Jurkat, Clone E6-1 (cell line): Measurements from ENCODE around the gene C12orf54. TPM values are rescaled to one million over a fixed set of nuclear protein-coding genes. Genes with fewer than 3 reads are reported as not detected.
A peak's percentile ranks its signal among the peaks of the same experiment; 100 is the strongest.
"Not testable (repeated sequence)": the region's sequence is repeated elsewhere in the genome, so short reads cannot be mapped to it uniquely, and the experiment has no call there.

Experiments used
- DNase-seq: peaks from one replicate; pipeline ENCODE4 v3.0.0-alpha.2; 2011; ENCODE audit warnings: low read depth, low spot score
- H3K4me3 ChIP-seq: 2 replicates; pipeline ENCODE4 v1.5.1; 2011; ENCODE audit warnings: mild to moderate bottlenecking, low read length, control low read depth, moderate library complexity
- polyA plus RNA-seq: library from polyadenylated mRNA; unstranded; fragments of >200 nt; gene quantifications from one replicate; pipeline ENCODE4 v1.2.1, GENCODE V29; 2012; ENCODE audit warnings: missing spikeins; ENCODE audit not compliant: insufficient read length, insufficient read depth

C12orf54 gene
- 1.3 TPM for polyA plus RNA-seq

- DNase-seq = no peak
- no peak within 1 kb of the TSS for H3K4me3 ChIP-seq
Measured at GRCh38 chr12:48482198-48482597, at the start of gene C12orf54. TSS of gene C12orf54 (plus strand) at chr12:48482498. CDS start at chr12:48483297, 799 bp downstream.

GRCh38 chr12:48434016-48434415, 48.3 kb upstream of the C12orf54 start:
- DNase-seq, H3K4me3 ChIP-seq: not testable (repeated sequence)

GRCh38 chr12:48441069-48441468, 41.2 kb upstream of the C12orf54 start:
- H3K4me3 ChIP-seq = no peak overlapping the region
- DNase-seq = no peak

GRCh38 chr12:48442179-48442847, 40.0 kb upstream of the C12orf54 start:
- DNase-seq = no peak
- H3K4me3 ChIP-seq = no peak overlapping the region

- DNase-seq = no peak
- H3K4me3 ChIP-seq = no peak overlapping the region
Measured at GRCh38 chr12:48445538-48445937, 36.8 kb upstream of the C12orf54 start.

GRCh38 chr12:48446161-48446776, 36.0 kb upstream of the C12orf54 start:
- DNase-seq = no peak
- no peak overlapping the region for H3K4me3 ChIP-seq

- no peak overlapping the region for H3K4me3 ChIP-seq
- no peak for DNase-seq
Measured at GRCh38 chr12:48447755-48448154, 34.5 kb upstream of the C12orf54 start.

- no peak overlapping the region for H3K4me3 ChIP-seq
- DNase-seq = no peak
Measured at GRCh38 chr12:48451372-48451771, 30.9 kb upstream of the C12orf54 start.

GRCh38 chr12:48452961-48453360, 29.3 kb upstream of the C12orf54 start:
- not testable (repeated sequence) for H3K4me3 ChIP-seq, DNase-seq

GRCh38 chr12:48454667-48455066, 27.6 kb upstream of the C12orf54 start:
- DNase-seq = peak; percentile 31
- no peak overlapping the region for H3K4me3 ChIP-seq

- no peak overlapping the region for H3K4me3 ChIP-seq
- no peak for DNase-seq
Measured at GRCh38 chr12:48455116-48455515, 27.2 kb upstream of the C12orf54 start.

GRCh38 chr12:48459259-48459658, 23.0 kb upstream of the C12orf54 start:
- H3K4me3 ChIP-seq = no peak overlapping the region
- no peak for DNase-seq

GRCh38 chr12:48469027-48469426, 13.3 kb upstream of the C12orf54 start:
- not testable (repeated sequence) for DNase-seq, H3K4me3 ChIP-seq

- no peak within 1 kb of the TSS for H3K4me3 ChIP-seq
- no peak for DNase-seq
Measured at GRCh38 chr12:48472259-48472658, 10.0 kb upstream of the C12orf54 start, which contains the start of gene ANP32D. TSS of gene ANP32D (plus strand) at chr12:48472559. CDS start at chr12:48472665, 106 bp downstream.

GRCh38 chr12:48473061-48473460, 9.2 kb upstream of the C12orf54 start:
- DNase-seq = no peak
- H3K4me3 ChIP-seq = no peak overlapping the region

- H3K4me3 ChIP-seq, DNase-seq: not testable (repeated sequence)
Measured at GRCh38 chr12:48474497-48474896, 7.8 kb upstream of the C12orf54 start.

- DNase-seq = no peak
- no peak overlapping the region for H3K4me3 ChIP-seq
Measured at GRCh38 chr12:48482930-48483329, 632 bp downstream of the C12orf54 start.

GRCh38 chr12:48486261-48486660, 4.0 kb downstream of the C12orf54 start:
- no peak for DNase-seq

GRCh38 chr12:48486679-48487078, 4.4 kb downstream of the C12orf54 start:
- no peak for DNase-seq
- no peak overlapping the region for H3K4me3 ChIP-seq

More at GRCh38 chr12:48486261-48486660, 4.0 kb downstream of the C12orf54 start:
- no peak overlapping the region for H3K4me3 ChIP-seq

- no peak for DNase-seq
- H3K4me3 ChIP-seq = no peak overlapping the region
Measured at GRCh38 chr12:48489012-48489411, 6.7 kb downstream of the C12orf54 start.

- H3K4me3 ChIP-seq, DNase-seq: not testable (repeated sequence)
Measured at GRCh38 chr12:48489456-48489855, 7.2 kb downstream of the C12orf54 start.
